ENCODE data around the gene PPP3R1. TPM values are rescaled to one million over a fixed set of nuclear protein-coding genes. Genes with fewer than 3 reads are reported as not detected.
"Not testable (repeated sequence)": the region's sequence is repeated elsewhere in the genome, so short reads cannot be mapped to it uniquely, and the experiment has no call there.

PPP3R1 gene
- total RNA-seq, 1 experiment from 2014 or later, result 21.7 TPM

DNA sequence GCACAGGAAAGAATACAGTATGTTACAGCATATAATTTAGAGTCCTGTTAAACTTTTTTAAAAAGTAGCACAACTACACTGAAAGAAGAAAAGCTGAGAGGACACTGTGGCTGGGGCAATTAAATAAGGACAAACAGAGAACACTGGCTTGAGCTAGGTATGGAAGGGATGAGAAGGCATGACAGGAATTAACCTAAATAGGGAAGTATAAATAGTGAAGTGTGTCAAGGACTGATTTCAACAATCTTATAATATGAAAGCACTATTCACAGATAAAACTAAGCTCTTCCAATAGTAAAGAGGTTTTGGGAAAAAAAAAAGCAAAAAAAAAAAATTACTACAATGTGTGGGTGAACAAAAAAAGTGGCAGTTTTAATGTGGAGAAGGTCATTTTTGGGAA lies 45.5 kb downstream of the PPP3R1 start:
- no peak for DNase-seq (ENCODE audit: low read depth)
- in situ Hi-C loops (cut with HindIII; ENCODE audit: low pct_unique_long_range_greater_than_20kb, low sequenced_read_pairs), result no loop called here

DNA sequence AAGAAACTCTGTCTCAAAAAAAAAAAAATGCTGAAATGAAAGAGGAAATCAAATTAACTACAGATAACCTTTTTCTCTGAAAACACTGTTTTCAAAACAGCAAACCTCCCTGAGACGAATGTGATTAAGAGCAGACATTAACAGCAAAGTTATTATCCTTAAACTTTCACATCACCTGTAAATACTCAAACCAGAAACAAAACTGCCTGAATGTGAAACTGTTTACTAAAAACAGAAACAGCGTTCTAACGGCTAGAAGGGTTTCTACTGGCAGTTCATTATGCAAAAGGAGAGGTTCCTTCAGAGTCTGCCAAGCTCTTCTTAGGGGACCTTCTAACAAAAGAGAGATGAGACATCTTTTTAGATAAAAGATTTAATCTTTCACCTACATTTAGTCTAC lies 48.7 kb downstream of the PPP3R1 start:
- in situ Hi-C loops (cut with HindIII; ENCODE audit: low pct_unique_long_range_greater_than_20kb, low sequenced_read_pairs), result no loop called here
- no peak for DNase-seq (ENCODE audit: low read depth)

DNA sequence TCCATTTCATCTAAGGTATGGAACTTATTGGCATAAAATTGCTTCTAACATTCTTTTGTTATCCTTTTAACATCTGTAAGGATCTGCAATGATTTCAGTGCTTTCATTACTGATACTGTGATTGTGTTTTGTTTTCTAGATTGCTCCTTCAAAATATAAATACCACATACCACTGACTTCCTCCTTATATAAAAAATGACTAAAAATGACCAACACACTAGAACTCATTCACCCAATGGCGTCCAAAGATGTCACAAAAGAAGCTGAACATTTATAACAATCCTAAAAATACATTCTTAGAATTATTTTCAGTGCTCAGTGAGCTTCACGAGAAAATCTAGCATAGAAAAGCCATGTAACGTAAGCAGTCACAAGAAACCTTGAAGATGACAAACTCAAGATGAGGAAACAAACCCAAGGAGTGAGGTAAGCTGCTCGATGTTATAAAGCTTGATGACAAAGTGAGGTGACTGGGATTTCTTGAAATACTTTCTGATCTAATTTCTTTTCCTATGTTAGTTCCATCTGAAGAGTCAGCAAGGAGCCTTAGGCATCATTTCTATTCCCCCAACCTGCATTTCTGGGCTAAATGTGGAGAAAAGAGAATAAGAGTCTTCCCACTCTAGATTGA lies 52.1 kb downstream of the PPP3R1 start:
- in situ Hi-C loops (cut with HindIII; ENCODE audit: low pct_unique_long_range_greater_than_20kb, low sequenced_read_pairs), result no loop called here
- no peak for DNase-seq (ENCODE audit: low read depth)

DNA sequence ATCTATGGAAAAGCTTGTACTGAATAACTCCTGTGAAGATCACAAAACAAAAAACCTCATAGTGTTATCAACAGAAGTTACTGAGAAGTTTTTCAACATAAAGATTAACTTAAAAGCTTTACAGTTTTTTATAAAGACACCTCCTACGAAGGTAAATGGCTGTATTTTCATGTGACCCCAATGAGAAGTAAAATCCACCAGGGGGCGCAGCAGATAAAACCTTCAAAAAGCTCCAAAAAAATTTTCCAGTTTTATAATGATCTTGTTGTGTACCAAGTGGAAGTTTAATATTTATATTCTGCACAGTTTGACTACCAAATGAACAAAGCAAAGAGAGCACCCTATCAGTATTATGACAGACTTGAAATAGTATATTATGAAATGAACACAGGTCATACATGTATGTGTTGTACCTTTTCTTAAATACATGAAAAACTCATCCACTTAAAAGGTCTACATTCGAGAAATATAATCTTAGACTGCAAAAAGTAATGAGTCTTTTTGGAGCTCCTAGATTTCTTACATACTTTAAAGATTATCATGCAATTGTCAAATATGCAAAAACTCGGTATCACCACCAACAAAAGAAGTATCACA lies 56.1 kb downstream of the PPP3R1 start:
- peak; percentile 34 for DNase-seq (ENCODE audit: low read depth)
- in situ Hi-C loops (cut with HindIII; ENCODE audit: low pct_unique_long_range_greater_than_20kb, low sequenced_read_pairs), result no loop called here

DNA sequence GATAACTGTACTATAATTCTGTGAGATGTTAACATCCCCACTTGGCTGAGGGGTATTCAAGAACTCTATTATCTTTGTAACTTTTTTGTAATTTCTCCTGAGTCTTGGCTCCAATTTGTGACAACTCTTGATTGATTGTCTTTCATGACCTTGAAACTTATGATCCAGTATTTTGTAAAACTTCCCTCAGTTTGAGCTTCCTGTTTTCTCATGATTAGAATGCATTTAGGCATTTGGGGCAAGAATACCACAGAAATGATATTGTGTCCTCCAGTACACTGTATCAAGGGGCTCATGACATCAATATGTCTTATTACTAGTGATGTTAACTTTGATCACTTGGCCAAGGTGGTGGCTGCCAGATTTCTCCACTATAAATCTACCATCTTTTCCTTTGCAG lies 57.2 kb downstream of the PPP3R1 start:
- in situ Hi-C loops (cut with HindIII; ENCODE audit: low pct_unique_long_range_greater_than_20kb, low sequenced_read_pairs), result no loop called here
- no peak for DNase-seq (ENCODE audit: low read depth)

DNA sequence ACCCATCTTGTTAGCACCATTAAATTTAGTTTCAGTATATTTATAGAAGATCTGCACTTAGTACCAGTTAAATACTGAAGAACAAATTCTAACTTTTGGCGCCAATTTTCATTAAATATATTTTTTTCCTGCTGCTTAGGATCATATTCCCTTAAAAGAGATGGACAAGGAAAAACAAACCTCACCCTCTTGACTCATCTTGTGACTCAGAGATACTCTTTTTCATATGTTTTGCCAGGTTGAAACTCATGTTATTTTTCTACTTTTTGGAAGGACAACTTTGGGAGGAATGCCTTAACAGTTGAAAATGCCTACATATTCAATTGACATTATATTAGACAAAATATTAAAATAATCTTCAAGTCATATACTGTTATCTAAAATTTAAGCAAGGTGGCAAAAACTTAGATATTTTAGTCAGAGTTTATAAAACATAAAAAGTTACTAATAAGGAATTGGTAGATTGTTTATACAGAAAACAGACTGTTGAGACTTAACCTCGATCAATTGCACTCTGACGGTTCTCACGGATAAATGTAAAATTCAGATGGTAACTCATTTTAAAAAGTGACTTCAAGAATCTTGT lies 58.5 kb downstream of the PPP3R1 start:
- DNase-seq (ENCODE audit: low read depth), result peak; percentile 38
- in situ Hi-C loops (cut with HindIII; ENCODE audit: low pct_unique_long_range_greater_than_20kb, low sequenced_read_pairs), result no loop called here

DNA sequence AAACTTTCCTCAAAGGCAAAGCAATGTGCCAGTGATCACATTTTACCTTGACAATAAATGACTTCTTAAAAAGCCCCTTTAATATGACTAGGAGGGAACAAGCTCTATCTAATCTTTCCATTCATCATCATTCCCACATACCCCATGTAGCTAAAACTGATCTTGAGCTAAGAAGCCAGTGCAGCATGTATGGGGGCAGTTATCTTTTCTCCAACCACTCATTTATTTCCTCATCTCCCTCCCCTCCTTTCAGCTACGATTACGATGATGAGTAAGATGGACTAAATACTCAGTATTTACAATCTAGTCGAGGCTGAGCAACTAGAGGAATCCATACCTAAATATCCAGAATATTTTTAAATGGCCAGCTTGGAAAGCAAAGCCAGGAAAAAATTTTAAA lies 59.2 kb downstream of the PPP3R1 start:
- in situ Hi-C loops (cut with HindIII; ENCODE audit: low pct_unique_long_range_greater_than_20kb, low sequenced_read_pairs), result no loop called here

DNA sequence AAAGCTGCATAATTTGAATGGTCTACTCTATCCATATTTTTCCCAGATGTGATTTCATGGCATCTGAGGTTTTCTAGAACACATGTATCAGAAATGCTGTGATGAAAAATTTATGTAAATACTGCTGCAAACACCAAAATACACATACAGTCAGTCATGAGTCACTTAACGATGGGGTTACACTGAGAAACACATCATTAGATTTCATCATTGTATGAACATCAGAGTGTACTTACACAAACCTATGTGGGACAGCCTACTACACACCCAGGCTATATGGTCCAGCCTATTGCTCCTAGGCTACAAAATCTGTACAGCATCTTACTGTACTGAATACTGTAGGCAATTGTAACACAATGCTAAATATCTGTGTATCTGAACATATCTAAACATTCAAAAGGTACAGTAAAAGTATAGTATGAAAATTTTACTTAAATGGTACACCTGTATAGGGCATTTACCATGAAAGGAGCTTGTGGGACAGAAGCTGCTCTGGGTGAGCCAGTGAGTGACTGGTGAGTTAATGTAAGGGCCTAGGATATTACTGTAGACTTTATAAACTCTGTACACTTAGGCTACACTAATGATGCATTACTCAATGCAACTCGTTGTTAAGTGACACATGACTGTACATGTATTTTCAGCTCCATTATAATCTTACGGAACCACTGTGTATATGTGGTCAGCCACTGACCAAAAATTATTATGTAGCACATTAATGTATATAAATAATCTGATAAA lies 61.2 kb downstream of the PPP3R1 start:
- in situ Hi-C loops (cut with HindIII; ENCODE audit: low pct_unique_long_range_greater_than_20kb, low sequenced_read_pairs), result no loop called here
- no peak for DNase-seq (ENCODE audit: low read depth)

More for the DNA sequence above, 59.2 kb downstream of the PPP3R1 start:
- peak; percentile 33 for DNase-seq (ENCODE audit: low read depth)

DNA sequence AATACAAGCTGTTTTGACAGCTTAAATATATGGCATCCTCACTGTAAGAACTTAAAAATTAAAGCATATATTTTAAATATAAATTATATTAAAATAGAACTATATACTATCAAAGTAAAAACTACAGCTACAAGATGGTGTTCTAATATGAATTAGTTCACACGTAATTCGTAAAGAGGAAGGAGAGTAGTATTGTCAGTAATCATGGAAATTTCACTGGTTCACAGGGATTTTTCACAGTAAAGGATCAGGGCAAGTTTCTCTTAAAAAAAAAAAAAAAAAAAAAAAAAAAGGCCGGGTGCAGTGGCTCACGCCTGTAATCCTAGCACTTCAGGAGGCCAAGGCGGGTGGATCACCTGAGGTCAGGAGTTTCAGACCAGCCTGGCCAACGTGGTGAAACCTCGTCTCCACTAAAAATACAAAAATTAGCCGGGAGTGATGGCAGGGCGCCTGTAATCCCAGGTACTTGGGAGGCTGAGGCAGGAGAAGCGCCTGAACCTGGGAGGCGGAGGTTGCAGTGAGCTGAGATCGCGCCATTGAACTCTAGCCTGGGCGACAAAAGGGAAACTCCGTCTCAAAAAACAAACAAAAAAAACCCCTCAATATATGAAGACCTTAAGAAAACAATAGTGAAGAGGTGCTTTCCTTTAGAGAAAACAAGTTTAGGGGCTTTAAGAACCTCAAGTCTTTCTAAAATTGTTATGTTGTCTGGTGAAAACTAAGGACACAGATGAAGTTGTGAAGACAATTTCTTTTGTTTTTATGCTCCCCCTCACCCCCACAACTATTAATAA lies 62.1 kb downstream of the PPP3R1 start:
- in situ Hi-C loops (cut with HindIII; ENCODE audit: low pct_unique_long_range_greater_than_20kb, low sequenced_read_pairs), result no loop called here
- DNase-seq (ENCODE audit: low read depth), result no peak

DNA sequence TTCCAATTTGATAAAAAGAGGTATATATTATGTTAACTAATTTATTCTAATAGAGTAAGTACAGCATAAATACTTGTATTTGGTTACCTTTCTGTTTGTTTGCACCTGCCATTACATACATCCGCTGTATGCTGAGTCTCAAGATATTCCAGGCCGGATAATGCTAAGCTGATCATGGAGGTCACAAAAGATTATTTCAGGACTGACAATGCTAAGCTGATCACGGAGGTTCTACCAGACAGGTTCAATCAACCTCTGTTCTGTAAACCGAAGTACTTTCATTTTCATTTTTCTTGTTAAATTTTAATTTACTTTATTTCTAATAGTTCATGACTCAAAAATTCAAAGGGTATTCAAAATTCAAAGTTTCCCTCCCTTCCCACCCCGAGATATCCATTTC lies 63.5 kb downstream of the PPP3R1 start:
- in situ Hi-C loops (cut with HindIII; ENCODE audit: low pct_unique_long_range_greater_than_20kb, low sequenced_read_pairs), result no loop called here
- DNase-seq (ENCODE audit: low read depth), result no peak

DNA sequence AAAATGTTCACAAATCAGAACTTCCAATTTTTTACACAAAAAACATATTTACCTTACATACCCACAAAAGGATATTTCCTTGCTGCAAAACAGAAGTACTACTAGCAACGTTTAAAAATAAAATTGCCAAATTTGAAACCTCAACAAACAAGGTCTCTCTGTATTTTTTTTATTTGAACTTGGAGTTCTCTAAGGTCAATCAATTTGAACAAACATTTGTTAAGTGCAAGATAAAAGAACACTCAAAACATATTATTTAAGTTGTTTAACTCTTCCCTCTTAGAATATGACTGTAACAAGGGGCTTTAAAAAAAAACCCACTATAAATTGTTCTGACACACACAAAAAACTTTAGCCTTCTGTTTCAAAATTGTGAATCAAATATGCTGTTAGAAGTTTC lies 65.0 kb downstream of the PPP3R1 start:
- no peak for DNase-seq (ENCODE audit: low read depth)
- in situ Hi-C loops (cut with HindIII; ENCODE audit: low pct_unique_long_range_greater_than_20kb, low sequenced_read_pairs), result no loop called here

DNA sequence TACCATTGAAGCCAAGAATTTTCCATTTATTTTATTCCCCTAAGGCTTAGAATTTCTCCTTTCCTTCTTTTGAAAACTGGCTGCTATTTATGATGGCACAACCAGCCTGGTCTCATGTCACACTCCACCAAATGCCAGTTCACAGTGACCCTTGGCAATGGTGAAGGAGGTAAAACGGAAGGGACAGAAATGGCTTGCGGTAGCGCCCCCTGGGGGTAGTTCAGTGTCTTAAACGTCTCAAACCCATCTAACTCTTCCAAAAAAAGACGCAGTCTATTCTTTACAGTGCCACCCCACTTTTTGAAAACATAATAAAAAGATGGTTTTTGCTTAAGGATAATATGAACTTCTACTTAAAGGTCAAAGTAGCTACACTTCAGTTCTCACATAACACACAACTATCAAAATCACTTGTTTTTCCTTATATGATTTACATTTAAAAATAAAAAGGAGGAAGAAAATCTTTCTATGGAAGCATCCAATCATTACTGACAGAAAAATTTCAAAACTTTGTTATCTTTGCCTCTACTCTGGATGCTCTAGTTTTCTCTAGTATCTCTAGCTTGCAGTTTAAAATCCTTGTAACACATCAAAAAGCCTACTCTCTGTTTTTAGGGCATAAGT lies 66.7 kb downstream of the PPP3R1 start:
- no peak for DNase-seq (ENCODE audit: low read depth)
- in situ Hi-C loops (cut with HindIII; ENCODE audit: low pct_unique_long_range_greater_than_20kb, low sequenced_read_pairs), result no loop called here

DNA sequence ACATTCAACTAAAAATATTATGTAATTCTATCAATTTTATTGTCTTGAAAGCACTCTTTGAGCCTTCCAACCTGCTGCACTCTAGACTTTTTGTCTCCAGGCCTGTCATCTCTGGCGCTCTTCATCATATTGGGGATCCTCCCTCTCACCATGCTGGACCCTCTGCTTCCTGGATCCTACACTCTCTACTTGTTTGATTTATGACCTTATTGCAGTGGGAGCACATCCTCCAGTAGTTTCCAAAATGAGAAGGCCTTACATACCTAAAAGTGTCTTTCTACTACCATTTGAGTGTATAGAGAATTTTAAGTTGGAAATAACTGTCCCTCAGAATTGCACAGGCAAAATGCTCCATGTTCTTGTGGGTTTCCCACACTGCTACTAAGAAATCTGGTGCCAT lies 69.4 kb downstream of the PPP3R1 start:
- no peak for DNase-seq (ENCODE audit: low read depth)
- in situ Hi-C loops (cut with HindIII; ENCODE audit: low pct_unique_long_range_greater_than_20kb, low sequenced_read_pairs), result no loop called here

DNA sequence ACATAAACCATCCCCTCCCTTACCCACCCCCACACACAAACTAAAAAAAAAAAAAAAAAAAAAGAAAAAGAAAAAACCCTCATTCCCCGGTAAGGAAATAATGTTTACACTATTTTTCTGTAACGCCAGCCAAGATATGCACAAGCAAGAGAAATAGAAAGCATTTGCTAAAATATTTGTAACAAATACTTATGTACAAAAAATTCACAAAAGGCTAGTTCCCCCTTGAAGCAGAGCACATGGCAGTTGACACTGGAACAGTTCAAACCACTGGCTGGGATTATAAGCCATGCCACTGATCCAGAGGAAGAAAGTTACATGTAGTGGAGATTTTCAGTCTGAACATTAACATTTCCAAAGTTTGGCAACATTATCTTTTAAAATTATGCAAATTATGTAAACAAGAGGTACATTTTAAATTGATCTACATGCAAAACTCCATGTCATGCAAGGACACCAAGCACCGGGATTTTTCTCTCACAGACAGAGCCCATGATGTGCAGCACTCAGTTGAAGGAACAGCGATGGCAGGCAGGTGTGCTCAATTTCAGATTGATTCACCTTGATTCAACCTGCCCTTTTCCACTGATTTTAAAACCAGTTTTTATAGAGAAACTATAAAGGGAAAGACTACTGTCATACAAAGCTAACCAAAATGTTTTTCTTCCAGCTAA lies 73.2 kb downstream of the PPP3R1 start:
- in situ Hi-C loops (cut with HindIII; ENCODE audit: low pct_unique_long_range_greater_than_20kb, low sequenced_read_pairs), result no loop called here
- DNase-seq (ENCODE audit: low read depth), result no peak

DNA sequence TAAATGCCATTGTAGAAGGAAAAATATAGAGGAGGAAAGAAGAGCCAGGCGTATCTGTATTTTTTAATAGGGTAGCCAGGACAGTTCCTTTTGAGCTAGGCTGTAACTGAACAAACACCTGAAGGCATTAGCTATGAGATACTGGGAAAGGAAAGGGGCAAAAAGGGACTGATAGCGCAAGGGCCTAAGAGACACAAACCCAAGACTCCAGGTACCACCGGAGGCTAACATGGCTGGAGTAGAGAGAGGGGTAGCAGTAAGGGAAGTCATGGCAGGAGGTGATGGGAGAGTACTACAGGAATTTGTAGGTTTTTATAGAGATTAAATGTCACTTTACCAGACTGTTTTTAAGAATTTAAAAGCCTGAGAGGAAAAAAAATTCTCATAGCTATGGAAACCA lies 73.9 kb downstream of the PPP3R1 start:
- DNase-seq (ENCODE audit: low read depth), result no peak
- in situ Hi-C loops (cut with HindIII; ENCODE audit: low pct_unique_long_range_greater_than_20kb, low sequenced_read_pairs), result no loop called here

DNA sequence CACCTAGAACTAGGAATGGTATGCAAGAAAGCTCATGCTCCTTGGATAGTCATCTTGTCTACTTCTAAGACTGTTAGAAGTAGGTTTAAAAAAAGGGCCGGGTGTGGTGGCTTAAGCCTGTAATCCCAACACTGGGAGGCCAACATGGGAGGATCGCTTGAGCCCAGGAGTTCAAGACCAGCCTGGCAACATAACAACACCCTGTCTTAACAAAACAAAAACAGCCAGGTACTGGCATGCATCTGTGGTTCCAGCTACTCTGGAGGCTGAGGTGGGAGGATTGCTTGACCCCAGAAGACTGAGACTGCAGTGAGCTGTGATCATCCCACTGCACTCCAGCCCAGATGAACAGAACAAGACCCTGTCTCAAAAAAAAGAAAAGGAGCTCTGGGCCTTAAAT lies 74.8 kb downstream of the PPP3R1 start:
- in situ Hi-C loops (cut with HindIII; ENCODE audit: low pct_unique_long_range_greater_than_20kb, low sequenced_read_pairs), result no loop called here
- DNase-seq (ENCODE audit: low read depth), result no peak

DNA sequence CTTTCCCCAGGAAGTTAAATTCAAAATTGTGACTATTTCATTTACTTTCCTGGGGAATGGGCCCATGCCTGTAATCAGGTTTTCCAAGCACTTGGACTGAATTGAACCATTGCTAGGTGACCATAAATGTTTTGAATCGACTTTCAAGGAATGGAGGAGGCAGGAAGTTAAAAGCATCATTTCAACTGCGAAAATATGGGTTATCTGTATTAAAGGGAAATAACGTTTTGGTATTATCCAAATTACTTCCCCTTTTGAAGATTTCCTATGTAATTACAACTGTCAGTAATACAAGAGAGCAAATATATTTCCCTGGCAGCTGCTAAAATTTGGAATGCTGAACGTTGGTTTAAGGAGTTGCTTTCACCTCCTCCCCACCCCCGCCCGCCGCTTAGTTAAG lies 75.7 kb downstream of the PPP3R1 start:
- in situ Hi-C loops (cut with HindIII; ENCODE audit: low pct_unique_long_range_greater_than_20kb, low sequenced_read_pairs), result no loop called here
- DNase-seq (ENCODE audit: low read depth), result no peak

DNA sequence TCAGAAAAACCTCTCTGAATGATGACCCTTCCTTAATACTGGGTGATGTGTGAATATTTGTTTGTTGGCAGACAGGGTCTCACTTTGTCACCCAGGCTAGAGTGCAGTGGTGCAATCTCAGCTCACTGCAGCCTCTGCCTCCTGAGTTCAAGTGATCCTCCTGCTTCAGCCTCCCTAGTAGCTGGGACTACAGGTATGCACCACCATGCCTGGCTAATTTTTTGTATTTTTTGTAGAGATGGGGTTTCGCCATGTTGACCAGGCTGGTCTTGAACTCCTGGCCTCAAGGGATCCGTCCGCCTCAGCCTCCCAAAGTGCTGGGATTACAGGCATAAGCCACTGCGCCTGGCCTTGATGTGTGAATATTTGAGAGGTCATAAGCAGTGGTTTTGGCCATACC lies 77.1 kb downstream of the PPP3R1 start:
- in situ Hi-C loops (cut with HindIII; ENCODE audit: low pct_unique_long_range_greater_than_20kb, low sequenced_read_pairs); DNase-seq (ENCODE audit: low read depth): not testable (repeated sequence)
